ENCODE results near the gene C2orf49. TPM values are rescaled to one million over a fixed set of nuclear protein-coding genes. Genes with fewer than 3 reads are reported as not detected.
A peak's percentile ranks its signal among the peaks of the same experiment; 100 is the strongest.

The C2orf49 gene
- polyA plus RNA-seq, 3 donors: 8.1 to 10.4 (median 8.6) TPM

- H3K4me3 ChIP-seq (replicated peaks in 1 of 3; ENCODE audit: low read depth in 2 of 3, low read length in 3 of 3): no peak overlapping the region
- WGBS (ENCODE audit: insufficient coverage): 15% methylated on average over 3 of the region's 4 CpGs
- intact Hi-C loops (cut with micrococcal nuclease): no loop called here
- H3K9ac ChIP-seq (ENCODE audit: insufficient read depth, low read length, poor library complexity, severe bottlenecking): no peak overlapping the region
- Mint-ChIP-seq H3K27ac (peak overlapping the region in 4 of 7 donors; percentile 9 to 63 (median 53)), H3K36me3 (peaks cover 24 to 30% of the 10 kb centered on the region in 2 donors), H3K4me1 (peaks cover 31% of the 10 kb centered on the region), H3K4me3 (peak overlapping the region; percentile 16 to 47), H3K27me3 (ENCODE audit: low read depth in 3 of 3) (no peaks in the 10 kb centered on the region), H3K9me3 (peaks cover 0 to 3% (median 0%) of the 10 kb centered on the region in 7 donors)
- peaks cover 20 to 27% of the 10 kb centered on the region in 2 donors for H3K4me1 ChIP-seq (ENCODE audit: control insufficient read depth in 1 of 2, insufficient read depth in 2 of 2, low read length in 2 of 2)
- H3K9me3 ChIP-seq (replicated peaks in 1 of 2; ENCODE audit: control insufficient read depth in 1 of 2, insufficient read depth in 1 of 2, low read length in 2 of 2): no peaks in the 10 kb centered on the region
- peak overlapping the region; percentile 24 for H2AFZ ChIP-seq (ENCODE audit: insufficient read depth, low read depth, low read length, poor library complexity, severe bottlenecking)
- peak overlapping the region in 1 of 2 donors; percentile 21 for H3K27ac ChIP-seq (ENCODE audit: low read depth in 1 of 2, low read length in 2 of 2)
- TF ChIP-seq CTCF (IDR thresholded peaks at IDR 0.05): no peak
- H3K36me3 ChIP-seq (replicated peaks in 1 of 2; ENCODE audit: control insufficient read depth in 1 of 2, insufficient read depth in 2 of 2, low read length in 2 of 2): peaks cover 19 to 39% of the 10 kb centered on the region in 2 donors
- H3K27me3 ChIP-seq (ENCODE audit: control insufficient read depth in 2 of 2, insufficient read depth in 2 of 2, low read length in 2 of 2): no peaks in the 10 kb centered on the region
- peaks cover 84% of the 10 kb centered on the region for H3K79me2 ChIP-seq (ENCODE audit: insufficient read depth, low read length)
- peaks cover 52% of the 10 kb centered on the region for H4K20me1 ChIP-seq (ENCODE audit: insufficient read depth, low read length)
- H3K4me2 ChIP-seq (replicated peaks; ENCODE audit: extremely low read depth, low read length, poor library complexity, severe bottlenecking): peak overlapping the region; percentile 40
- DNase-seq: peak; percentile 50 to 57 (median 52)
These were observed 28.2 kb upstream of the C2orf49 start for GRCh38 chr2:105309147-105309545.

- Mint-ChIP-seq H3K4me1 (peaks cover 31% of the 10 kb centered on the region), H3K27ac (peak overlapping the region in 3 of 7 donors; percentile 37 to 74 (median 71)), H3K9me3 (peaks cover 0 to 3% (median 0%) of the 10 kb centered on the region in 7 donors), H3K36me3 (peaks cover under 1 to 5% of the 10 kb centered on the region in 2 donors), H3K4me3 (no peak overlapping the region), H3K27me3 (ENCODE audit: low read depth in 3 of 3) (no peaks in the 10 kb centered on the region)
- H3K36me3 ChIP-seq (replicated peaks in 1 of 2; ENCODE audit: control insufficient read depth in 1 of 2, insufficient read depth in 2 of 2, low read length in 2 of 2): no peaks in the 10 kb centered on the region
- intact Hi-C loops (cut with micrococcal nuclease): no loop called here
- H3K4me3 ChIP-seq (replicated peaks in 1 of 3; ENCODE audit: low read depth in 2 of 3, low read length in 3 of 3): no peak overlapping the region
- H2AFZ ChIP-seq (ENCODE audit: insufficient read depth, low read depth, low read length, poor library complexity, severe bottlenecking): no peak overlapping the region
- H4K20me1 ChIP-seq (ENCODE audit: insufficient read depth, low read length): peaks cover 54% of the 10 kb centered on the region
- peaks cover 21 to 27% of the 10 kb centered on the region in 2 donors for H3K4me1 ChIP-seq (ENCODE audit: control insufficient read depth in 1 of 2, insufficient read depth in 2 of 2, low read length in 2 of 2)
- H3K9me3 ChIP-seq (replicated peaks in 1 of 2; ENCODE audit: control insufficient read depth in 1 of 2, insufficient read depth in 1 of 2, low read length in 2 of 2): no peaks in the 10 kb centered on the region
- peak in 2 of 3 donors; percentile 34 to 47 for DNase-seq
- no peak overlapping the region for H3K27ac ChIP-seq (ENCODE audit: low read depth in 1 of 2, low read length in 2 of 2)
- H3K4me2 ChIP-seq (replicated peaks; ENCODE audit: extremely low read depth, low read length, poor library complexity, severe bottlenecking): no peak overlapping the region
- H3K27me3 ChIP-seq (ENCODE audit: control insufficient read depth in 2 of 2, insufficient read depth in 2 of 2, low read length in 2 of 2): no peaks in the 10 kb centered on the region
- TF ChIP-seq CTCF (IDR thresholded peaks at IDR 0.05): no peak
- H3K9ac ChIP-seq (ENCODE audit: insufficient read depth, low read length, poor library complexity, severe bottlenecking): no peak overlapping the region
- peaks cover 85% of the 10 kb centered on the region for H3K79me2 ChIP-seq (ENCODE audit: insufficient read depth, low read length)
These were observed 23.5 kb upstream of the C2orf49 start for GRCh38 chr2:105313877-105314276.
